NAMALWA (cell line): ENCODE measurements around the gene CDIPT.
"Not testable (repeated sequence)": the region's sequence is repeated elsewhere in the genome, so short reads cannot be mapped to it uniquely, and the experiment has no call there.

Experiments used
- DNase-seq: peaks from one replicate; pipeline ENCODE4 v3.0.0-alpha.2; 2015; ENCODE audit warnings: low spot score

CDIPT gene

DNA sequence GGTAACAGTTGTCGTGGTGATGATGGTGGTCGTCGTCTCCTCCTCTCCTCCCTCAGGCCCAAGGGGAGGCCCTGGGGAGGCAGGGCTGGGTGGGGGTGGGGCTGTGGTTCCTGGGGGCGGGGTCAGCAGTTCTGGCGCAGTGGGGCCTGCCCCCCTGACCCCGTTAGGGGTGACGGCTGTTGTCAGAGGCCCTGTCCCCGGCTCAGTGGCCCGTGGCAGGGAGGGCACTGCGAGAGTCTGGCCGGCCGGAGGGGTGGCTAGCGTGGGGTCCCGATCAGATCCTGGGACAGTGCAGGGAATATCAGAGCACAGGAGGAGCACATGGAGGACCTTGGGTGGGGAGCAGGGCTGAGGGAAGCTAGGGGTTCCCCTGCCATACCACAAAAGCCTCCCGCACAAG lies 33.8 kb upstream of the CDIPT start:
- no peak for DNase-seq

DNA sequence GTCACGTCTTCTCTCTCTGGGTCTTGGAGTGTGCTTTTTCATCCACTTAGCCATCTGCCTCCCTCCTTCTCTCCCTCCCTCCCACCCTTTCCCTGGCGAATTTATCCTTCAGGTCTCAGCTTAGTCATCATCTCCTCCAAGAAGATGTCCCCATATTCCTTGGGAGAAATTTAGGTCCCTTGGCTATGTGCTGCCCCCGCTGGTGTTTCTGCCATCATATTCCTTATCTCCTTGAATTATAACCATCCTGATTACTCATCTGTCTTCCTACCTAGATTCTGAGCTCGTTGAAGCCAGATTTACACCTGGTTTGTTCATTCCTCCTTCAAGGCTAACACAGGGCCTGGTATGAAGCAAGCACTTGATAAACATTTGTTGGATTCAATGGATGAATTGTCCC lies 31.3 kb upstream of the CDIPT start:
- no peak for DNase-seq

DNA sequence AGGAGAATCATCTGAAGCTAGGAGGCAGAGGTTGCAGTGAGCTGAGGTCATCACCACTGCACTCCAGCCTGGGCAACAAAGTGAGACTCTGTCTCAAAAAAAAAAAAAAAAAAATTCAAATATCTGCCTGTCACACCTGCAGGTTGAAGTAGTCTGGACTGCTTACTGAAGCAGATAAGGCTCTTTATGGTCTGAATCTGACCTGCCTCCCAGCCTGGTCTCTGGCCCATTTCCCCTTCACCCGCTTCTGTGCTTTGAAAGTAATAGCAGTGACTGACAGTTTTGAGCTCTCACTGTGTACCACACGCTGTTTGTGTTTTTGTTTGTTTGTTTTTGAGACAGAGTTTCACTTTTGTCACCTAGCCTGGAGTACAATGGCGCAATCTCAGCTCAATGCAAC lies 30.5 kb upstream of the CDIPT start:
- DNase-seq = no peak

DNA sequence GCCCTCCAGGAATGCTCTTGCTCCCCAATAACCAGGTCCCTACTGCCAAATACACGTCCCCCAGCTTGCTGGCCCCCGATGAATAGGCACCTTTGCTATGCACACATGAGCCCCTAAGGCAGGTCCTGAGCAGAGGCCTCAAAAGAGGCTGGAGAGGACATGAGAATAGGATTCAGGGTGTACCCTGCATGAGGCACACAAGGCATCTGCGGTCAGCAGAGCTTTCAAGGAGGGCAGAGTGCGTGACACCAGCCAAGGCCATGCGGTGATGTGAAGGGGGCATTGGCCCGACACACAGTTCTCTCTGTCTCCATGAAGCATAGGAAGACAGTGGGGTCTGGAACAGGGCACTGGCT lies 29.4 kb upstream of the CDIPT start:
- no peak for DNase-seq

DNA sequence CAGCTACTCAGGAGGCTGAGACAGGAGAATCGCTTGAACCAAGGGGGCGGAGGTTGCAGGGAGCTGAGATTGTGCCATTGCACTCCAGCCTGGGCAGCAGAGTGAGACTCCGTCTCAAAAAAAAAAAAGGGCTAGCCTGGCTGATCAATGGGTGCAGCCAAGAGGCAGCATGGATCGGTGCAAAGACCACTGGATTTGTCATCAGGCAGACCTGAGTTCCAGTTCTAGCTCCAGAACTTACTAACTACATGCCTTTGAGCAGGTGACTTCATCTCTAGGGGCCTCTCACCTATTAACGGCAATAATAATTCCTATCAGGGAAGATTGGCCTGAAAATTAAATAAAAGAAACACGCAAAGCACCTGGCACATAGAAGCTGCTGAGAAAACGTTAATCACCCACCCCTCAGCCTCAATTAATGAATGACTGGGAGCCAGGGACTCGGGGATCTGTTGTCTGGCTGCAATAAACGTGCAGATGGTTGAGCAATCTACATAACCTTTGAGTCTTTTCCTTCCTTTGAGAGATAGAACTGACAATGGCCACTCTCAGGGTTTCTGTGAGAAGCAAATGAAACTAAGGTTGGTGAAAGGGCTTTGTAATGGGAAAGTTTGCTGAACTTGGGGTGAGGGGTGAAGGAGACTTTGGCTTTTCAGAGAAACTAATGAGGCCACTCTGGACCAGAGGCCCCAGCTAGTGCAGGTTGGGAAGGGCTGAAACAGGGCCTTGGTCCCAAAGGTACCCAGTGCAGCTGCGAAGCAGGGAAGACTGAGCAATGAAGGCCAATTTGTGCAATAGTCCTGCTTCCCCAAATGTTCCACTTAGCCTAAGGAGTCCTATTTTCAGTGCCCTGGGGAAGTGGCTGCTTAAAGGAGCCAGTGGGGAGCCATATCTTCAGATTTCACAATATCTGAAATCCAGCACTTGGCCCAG lies 28.8 kb upstream of the CDIPT start:
- no peak for DNase-seq

DNA sequence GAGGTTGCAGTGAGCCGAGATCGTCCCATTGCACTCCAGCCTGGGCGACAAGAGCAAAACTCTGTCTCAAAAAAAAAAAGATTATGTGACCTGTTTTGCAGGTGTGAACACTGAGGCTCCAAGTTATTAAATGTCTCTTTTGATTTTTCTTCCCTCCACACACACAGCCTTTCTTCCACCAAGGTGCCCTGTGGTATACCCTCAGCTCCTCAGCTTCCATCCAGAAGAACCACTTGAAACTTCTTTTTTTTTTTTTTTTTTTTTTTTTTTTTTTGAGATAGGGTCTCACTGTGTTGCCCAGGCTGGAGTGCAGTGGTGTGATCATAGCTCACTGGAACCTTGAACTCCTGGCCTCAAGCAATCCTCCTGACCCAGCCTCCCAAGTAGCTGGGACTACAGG lies 26.3 kb upstream of the CDIPT start:
- not testable (repeated sequence) for DNase-seq

DNA sequence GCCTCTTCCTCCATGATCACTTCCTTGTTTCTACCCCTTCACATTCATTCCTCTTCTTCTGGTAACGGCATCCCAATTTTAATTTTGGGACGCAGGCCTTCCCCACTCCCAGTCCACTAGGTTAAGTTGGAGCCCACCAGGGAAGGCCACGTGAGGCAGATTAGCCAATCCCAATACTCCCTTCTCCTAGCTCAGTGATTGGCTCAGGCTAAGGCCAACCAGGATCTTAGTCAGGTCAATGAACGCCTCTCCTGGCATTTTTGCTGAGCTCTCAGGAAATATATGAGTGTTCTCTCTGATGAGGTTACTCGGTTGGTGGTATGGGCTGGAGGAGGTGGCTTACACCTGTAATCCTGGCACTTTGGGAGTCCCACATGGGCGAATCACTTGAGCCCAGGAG lies 21.0 kb upstream of the CDIPT start:
- no peak for DNase-seq

DNA sequence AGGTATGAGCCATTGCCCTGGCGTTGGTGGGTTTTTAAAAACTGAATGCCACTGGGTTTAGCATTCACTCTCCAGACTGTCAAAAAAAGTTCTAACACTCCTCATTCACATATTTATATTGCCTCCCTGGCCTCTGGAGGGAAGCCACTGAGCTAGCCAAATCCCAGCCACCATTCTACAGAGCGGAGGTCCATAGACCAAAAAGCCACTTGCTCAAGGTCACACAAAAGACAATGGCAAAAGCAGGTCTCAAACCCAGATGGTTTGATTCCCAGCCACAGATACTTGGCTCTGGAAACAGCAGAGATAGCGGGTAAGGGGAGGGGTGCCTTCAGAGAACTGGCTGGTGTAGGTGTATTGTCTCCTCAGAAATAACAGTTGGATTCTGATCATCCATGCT lies 18.0 kb upstream of the CDIPT start:
- DNase-seq = no peak

DNA sequence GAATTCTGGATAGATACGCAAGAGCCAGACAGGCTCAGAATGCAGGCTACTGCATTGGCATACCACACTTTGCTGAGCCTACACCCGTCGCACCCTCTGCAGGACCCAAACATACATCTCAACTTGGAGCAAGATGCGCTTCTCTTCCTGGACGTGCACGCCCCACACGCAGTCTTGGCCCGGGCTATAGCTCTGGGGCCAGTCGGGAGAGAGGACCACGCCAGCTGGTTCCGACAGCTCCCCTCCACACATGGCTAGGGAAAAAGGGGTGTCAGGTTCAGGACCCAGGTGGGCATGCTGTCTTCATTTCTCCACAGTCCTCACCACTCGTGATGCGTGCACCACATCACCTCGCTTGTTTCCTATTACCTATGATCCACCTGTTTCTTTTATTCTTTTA lies 15.1 kb upstream of the CDIPT start:
- no peak for DNase-seq

DNA sequence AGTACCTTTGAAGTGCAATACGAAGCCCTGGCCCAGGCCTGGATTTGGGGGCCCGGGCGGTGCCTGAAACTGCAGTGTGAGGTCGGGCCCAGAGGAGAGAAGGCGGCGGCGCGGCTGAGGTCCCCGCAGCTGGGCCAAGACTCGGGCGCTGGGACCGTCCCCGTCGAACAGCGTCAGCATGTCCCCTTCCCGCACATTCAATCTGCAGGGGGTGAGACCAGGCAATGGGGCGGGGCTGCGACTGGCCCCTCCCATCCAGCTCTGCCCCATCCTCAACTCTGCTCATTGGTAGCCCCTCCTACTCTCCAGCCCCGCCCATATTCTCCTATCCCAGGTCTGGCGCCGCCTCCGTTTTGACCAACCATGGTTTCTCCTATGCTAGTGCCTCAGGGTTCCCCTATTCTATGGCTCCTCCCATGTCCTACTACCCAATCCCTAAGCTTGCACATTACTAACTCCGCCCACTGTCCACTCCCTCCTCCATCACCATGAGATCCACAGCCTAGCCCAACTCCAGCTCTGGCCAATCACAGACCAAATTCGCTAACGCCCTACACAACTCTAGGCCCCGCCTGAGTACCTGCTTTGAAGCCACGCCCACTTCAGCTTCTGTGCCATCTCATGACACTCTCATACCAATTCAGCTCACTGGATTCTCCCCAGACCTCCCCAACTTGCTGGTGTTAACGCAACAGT lies 14.4 kb upstream of the CDIPT start:
- peak; percentile 100 for DNase-seq

DNA sequence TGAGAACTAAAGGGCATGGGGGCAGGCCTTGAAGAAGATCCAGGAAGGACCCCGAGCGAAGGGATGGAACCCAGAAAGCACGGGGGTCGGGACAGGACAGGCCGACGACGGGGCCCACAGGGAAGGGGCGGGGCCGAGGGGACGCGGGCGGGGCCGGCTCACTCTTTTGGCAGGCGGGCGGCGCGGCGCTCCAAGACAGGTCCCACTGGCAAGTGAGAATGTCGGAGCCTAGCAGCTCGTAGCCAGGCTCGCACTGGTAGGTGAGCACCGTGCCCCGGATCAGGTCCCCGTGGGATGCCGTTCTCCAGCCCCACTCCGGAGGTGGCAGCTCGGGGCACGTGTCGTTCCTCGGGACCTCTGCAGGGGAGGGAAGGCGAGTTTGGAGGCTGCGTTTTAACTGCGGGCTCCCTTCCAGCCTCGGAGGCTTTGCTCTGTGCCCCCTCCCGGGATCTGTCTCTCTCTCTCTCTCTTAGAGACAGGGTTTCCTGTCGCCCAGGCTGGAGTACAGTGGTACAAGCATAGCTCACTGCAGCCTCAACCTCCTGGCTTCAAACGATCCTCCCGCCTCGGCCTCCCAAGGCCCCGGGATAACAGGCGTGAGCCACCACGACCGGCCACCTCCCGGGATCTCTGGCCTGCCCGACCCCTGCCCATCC lies 13.7 kb upstream of the CDIPT start:
- DNase-seq = no peak

DNA sequence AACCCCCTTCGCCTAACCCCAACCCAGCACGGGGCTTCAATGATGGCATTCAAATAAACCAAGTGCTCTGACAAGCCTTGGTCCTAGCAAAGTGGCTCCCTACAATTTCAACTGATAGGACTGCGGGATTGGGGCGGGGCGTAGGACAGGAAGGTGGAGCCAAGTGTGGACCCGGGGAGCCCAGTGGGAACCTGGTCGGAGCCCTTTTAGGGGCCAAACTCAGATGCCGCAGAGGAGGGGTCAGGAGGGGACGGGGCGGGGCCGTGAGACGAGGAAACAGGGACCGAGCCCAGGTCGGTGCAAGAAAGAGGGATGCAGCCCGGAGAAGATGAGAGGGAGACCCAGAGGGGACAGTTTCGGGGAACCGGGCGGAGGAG lies 13.2 kb upstream of the CDIPT start:
- no peak for DNase-seq

DNA sequence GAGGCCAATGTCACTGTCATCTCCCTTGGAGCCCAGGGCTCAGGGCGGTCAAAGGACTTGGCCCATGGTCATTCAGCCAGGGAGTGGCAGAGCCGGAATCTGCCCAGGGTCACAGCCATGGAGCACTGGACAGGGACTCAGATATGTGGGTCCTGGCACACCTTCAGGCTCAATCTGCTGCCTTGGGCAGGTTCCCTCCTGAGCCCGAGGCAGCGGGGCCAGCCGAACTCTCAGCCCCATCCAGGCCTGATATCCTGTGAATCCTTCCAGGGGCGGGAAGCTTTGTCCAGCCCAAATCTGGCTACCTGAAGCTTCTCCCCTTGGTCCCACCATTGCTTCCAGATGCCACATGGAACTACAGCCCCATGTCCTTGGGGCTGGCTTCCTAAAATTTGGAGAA lies 12.2 kb upstream of the CDIPT start:
- DNase-seq = no peak

DNA sequence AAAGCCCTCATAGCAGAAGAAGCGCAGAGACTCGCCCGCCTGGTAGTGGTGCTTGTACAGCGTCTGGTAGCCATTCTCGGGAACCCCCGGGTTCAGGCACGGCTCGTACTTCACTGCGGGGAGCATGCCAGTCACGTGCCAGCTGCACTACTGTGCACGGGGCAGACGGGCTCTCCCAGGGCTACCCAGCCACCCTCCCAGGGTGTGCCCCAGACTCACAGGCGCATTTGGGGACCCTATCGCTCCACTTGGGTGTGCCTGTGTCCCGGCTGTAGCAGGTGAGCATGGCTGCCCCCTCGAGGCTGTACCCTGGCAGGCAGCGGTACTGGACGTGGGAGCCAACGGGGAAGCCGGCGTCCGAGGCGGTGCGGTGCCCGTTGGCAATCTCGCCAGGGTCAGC lies 10.3 kb upstream of the CDIPT start:
- no peak for DNase-seq

DNA sequence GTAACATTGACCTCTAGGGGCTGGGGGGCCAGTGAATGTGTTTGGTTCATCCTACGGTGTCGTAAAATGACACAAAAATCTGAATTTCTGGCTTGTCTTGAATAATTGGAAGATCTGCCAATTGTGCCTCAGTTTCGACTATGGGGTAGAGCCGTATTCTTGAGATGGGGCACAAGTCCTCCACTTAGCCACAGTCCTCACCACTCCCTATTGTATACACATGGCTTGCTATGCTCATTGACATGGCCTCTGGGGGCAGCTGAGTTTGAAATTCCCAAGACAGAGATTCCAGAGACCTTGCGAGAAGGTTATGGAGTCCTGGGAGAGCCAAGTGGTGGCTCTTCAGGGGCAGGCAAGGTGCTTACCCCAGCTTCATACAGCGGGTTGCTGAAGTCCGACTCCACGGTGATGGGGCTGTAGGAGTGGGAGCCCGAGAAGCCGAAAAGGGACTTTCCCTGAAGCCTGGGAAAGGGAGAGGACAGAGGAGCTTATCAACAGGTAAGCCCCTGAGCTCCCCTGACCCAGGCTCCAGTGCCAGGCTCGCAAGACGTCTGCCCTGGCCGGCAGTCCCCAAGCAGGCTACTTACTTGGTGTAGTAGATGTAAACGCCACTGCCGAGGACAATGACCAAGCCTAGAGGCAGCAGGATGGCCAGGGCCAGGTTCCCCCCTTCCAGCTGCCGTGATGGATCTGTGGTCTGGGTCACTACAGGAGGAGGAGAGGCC lies 9.0 kb upstream of the CDIPT start:
- no peak for DNase-seq

DNA sequence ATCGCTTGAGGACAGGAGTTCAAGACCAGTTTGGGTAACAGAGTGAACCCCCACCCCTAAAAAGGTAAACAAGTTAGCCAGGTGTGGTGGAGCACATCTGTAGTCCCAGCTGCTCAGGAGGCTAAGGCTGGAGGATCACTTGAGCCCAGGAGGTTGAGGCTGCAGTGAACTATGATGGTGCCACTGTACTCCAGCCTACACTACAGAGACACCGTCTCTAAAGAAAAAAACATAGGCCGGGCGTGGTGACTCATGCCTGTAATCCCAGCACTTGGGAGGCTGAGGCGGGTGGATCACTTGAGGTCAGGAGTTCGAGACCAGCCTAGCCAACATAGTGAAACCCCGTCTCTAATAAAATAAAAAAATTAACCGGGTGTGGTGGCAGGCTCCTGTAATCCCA lies 6.0 kb upstream of the CDIPT start:
- DNase-seq = not testable (repeated sequence)

DNA sequence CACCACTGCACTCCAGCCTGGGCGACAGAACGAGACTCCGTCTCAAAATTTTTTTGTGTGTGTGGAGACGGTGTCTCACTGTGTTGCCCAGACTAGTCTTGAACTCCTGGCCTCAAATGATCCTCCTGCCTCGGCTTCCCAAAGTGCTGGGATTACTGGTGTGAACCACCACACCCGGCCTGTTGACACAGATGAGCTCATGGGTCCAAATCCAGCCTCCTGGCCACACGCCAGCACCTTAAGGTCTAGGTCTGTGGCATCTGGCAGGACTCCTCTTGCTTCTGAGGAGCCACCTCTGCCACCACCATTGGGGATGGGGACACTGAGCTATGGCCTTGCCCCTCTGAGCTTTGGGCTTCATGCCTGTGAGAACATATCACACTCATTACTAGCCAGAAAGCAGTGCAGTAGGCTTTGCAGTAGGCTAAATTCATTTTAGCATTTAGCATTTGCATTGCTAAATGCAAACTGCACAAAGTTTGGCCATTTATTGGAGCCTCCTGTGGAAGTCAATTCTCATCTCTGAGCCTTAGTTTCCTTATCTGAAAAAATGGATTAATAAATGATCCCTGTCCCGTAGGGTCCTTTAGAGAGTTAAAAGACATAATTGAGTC lies 5.5 kb upstream of the CDIPT start:
- no peak for DNase-seq

DNA sequence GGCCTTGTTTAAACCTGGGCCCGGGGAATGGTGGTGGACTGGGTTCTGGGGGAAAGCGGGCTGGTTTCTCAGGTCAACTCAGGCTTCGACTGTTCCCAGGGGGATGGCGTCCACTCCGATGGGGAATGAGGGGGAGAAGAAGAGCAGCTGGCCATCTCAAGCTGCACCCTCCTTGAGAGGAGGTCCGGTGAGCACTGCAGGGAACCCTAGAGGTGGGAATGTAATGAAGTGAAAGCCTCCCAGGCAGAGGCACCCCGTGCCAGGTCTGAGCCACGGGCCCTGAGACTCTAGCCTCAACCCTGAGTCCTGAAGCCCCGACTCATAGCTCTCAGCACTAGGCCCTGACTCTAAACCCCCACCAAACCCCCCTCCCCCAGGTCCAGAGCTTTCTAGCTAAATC lies 1.2 kb upstream of the CDIPT start:
- no peak for DNase-seq

DNA sequence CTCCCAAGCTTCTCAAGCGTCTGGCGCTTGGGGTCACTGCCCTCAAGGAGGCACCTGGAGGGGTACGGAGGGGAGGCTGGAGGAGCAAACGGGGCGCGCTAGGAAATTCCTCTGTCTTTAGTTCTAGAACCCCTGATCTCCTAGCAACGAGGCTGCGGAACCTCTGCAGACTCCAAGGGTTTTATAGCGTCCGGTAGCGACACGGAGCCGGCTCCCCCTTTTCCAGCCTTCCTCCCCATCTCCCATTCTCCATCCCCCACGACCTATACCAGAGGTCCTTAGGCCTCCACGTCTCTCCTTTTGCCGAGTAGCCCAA lies 601 bp upstream of the CDIPT start:
- DNase-seq = no peak

DNA sequence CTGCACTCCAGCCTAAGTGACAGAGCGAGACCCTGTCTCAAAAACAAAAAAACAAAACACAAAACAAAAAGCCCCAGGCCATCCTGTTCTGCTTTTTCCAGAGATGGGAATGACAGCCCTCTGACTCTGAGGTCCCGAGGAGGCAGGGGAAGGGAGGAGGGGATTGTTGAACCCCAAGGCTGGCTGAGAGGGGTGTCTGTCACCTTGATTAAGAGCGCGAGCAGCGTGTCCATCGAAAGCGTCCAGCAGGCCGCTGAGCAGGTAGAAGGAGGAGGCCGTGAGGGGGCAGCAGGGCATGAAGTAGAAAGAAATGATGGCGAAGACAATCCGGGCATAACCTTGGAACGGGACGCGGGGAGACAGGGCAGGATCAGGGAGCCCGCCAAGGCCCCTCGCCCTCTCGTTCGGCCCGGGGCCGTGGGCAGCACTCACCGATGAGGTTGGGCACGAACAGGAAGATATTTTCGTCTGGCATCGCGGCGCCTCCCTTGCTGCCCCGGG lies 593 bp downstream of the CDIPT start:
- DNase-seq = no peak

DNA sequence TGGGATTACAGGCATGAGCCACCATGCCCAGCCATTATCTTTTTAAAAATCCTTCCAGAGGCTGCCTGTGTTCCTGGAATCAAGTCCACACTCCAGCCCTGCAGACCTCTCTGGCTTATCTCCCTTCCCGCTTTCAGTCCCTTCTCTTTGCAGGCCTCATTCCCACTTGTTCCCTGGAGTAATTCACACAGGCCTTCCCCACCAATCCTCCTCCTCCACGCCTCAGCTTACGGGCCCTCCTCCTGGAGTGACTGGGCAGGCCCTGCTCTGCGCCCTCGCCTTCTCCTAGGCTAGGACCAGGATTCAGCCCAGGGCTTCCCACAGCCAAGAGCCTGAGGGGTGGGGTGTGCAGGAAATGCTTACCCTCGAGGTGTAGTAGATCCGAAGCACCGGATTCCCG lies 2.8 kb downstream of the CDIPT start:
- no peak for DNase-seq

DNA sequence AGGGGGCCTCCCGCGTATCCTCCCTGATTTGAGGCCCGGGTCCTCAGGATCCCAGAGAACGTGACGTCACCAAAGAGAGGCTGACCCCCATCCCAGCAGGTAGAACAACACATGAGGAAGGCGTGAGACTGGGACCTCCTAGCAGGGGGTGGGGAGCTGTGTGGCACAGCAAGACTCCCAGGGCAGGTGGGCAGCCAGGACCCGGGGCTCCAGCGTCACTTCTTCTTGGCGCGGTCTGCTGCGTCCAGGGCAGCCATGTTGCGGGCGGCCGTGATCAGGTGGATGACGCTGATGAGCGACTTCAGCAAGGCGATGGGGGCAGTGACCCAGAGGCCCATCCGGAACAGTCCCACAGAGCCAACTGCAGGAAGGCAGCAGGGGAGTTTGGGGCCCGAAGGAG lies 4.1 kb downstream of the CDIPT start:
- DNase-seq = no peak
